Testis (tissue), 2 donors: Measurements from ENCODE around the gene MAP6.

Experiments used
- POLR2A ChIP-seq: fragments of 450-650 bp; IDR thresholded peaks from one replicate; pipeline ENCODE4 v1.6.1; 2017; ENCODE audit warnings: antibody characterized with exemption, mild to moderate bottlenecking, moderate library complexity
- TF ChIP-seq, protein P1 (sequence below), 3 experiments: fragments of 450-650 bp in 2 of 3; fragments of 200-600 bp in 1 of 3; sonication (generic) in 1 of 3; IDR thresholded peaks; one replicate each; pipeline ENCODE4 v1.5.1; 2016 to 2019; ENCODE audit warnings: antibody characterized with exemption in 3 of 3, mild to moderate bottlenecking in 2 of 3, moderate library complexity in 1 of 3

DNA sequence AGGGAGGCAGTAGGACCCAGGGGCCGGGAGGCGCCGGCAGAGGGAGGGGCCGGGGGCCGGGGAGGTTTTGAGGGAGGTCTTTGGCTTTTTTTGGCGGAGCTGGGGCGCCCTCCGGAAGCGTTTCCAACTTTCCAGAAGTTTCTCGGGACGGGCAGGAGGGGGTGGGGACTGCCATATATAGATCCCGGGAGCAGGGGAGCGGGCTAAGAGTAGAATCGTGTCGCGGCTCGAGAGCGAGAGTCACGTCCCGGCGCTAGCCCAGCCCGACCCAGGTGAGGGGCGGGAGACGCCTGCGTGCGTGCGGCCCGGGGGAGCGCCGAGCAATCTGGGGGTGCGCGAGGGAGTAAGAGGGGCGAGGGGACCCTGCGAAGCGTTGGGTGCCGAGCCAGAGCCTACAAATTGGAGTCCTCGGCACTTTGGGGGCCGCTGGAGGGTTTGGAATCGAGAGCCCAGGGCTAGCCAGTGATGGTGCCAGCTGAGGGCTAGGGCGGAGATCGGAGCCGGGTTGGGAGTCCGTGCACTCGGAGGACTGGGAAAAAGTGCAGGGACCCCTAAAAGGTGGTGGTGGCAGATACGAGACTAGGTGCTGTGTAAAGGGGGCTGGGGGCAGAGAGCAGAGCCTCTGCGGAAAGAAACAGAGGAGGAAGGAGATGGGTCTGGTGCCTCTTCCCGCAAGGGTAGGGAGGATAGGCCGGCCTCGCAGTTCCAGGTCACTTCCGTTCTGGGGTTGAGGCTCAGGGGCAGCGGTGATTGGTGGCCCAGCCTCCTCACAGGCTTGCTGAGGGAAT lies 106.6 kb downstream of the MAP6 start, which contains the start of gene SERPINH1:
- TF ChIP-seq, protein P1, sequence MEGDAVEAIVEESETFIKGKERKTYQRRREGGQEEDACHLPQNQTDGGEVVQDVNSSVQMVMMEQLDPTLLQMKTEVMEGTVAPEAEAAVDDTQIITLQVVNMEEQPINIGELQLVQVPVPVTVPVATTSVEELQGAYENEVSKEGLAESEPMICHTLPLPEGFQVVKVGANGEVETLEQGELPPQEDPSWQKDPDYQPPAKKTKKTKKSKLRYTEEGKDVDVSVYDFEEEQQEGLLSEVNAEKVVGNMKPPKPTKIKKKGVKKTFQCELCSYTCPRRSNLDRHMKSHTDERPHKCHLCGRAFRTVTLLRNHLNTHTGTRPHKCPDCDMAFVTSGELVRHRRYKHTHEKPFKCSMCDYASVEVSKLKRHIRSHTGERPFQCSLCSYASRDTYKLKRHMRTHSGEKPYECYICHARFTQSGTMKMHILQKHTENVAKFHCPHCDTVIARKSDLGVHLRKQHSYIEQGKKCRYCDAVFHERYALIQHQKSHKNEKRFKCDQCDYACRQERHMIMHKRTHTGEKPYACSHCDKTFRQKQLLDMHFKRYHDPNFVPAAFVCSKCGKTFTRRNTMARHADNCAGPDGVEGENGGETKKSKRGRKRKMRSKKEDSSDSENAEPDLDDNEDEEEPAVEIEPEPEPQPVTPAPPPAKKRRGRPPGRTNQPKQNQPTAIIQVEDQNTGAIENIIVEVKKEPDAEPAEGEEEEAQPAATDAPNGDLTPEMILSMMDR (IDR thresholded peaks at IDR 0.05), result no peak
- peak; percentile 33 for TF ChIP-seq POLR2A
